Measurements from ENCODE around the gene ST6GALNAC1.

DNA sequence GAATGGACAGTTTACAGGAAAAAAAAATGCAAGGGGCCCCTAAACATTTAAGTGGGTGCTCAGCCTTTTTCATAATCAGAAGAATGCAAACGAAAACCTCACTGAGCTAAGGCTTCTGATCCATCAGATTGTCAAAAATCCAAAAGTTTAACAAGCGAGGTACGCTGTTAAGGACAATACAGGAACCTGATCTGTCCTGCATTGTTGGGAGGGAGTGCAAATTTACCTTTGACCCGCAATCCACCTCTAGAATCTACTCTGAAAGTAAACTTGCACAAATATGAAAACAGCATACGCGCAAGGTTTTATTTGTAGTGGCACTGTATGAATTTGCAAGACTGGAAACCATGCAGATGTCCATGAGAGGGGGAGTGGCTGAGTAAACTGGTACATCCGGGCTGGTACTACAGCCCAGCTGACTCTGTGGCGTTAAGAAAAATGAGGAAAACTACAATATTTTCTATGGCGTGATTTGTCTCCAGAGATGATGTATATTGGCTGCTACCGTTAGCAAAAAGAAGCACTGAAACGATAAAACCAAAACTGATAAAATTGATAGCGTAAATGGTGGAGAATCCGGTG lies 28.8 kb upstream of the ST6GALNAC1 start:
- TF ChIP-seq, protein P1, sequence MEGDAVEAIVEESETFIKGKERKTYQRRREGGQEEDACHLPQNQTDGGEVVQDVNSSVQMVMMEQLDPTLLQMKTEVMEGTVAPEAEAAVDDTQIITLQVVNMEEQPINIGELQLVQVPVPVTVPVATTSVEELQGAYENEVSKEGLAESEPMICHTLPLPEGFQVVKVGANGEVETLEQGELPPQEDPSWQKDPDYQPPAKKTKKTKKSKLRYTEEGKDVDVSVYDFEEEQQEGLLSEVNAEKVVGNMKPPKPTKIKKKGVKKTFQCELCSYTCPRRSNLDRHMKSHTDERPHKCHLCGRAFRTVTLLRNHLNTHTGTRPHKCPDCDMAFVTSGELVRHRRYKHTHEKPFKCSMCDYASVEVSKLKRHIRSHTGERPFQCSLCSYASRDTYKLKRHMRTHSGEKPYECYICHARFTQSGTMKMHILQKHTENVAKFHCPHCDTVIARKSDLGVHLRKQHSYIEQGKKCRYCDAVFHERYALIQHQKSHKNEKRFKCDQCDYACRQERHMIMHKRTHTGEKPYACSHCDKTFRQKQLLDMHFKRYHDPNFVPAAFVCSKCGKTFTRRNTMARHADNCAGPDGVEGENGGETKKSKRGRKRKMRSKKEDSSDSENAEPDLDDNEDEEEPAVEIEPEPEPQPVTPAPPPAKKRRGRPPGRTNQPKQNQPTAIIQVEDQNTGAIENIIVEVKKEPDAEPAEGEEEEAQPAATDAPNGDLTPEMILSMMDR (IDR thresholded peaks at IDR 0.05): no peak
- TF ChIP-seq POLR2A (IDR thresholded peaks at IDR 0.05): no peak
- TF ChIP-seq EP300 (IDR thresholded peaks at IDR 0.05): no peak
